NCI-H446 (cell line): ENCODE data around the gene EXOC3.

Experiments
- DNase-seq, 2 experiments: peaks; one replicate each; lab custom pipeline; 2025; lab: John Stamatoyannopoulos, UW

EXOC3 gene

DNA sequence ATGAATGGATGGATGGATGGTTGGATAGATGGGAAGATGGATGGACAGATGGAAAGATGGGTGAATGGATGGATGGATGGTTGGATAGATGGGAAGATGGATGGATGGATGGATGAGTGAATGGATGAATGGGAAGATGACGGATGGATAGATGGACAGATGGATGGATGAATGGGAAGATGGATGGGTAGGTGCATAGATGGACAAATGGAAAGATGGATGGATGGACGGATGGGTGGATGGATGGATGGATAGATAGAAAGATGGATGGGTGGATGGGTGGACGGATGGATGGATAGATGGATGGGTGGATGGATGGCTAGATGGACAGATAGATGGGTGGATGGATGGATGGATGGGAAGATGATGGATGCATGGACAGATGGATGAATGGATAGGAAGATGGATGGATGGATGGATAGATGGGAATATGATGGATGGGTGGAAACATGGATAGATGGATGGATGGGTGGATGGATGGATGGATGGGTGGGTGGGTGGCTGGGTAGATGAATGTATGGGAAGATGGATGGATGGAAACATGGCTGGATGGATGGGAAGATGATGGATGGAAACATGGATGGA is 16.5 kb upstream of the EXOC3 start:
- no peak for DNase-seq

DNA sequence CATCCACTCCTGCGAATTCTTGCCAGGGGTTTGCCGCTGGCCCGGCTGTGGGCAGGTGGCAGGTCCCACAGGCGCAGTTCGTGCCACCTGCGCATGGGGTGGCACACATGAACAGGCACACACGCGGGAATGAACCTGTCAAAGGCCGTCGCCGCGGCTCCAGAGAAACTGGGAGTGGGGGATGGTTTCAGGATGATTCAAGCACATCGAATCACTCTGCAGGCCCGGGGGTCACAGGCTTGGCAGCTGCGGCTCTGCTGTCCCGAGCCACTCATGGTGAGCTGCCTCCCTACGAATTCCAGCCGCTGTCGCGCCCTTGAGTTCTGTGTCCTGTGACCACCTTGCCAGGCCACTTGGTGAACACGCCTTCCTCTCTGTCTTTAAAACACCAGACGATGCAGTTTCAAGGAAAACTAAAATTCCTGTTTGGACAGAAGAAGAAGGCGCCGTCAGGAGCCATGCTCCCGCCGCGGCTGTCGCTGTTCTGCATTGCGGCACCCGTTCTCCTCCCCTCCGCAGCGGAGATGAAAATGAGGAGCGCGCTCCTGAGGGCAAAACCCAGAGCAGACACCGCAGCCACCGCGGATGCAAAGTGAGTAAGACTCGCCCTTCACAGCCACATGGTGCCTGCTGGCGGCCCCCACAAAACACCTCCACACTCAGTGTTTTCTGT is 15.4 kb upstream of the EXOC3 start:
- DNase-seq = no peak

DNA sequence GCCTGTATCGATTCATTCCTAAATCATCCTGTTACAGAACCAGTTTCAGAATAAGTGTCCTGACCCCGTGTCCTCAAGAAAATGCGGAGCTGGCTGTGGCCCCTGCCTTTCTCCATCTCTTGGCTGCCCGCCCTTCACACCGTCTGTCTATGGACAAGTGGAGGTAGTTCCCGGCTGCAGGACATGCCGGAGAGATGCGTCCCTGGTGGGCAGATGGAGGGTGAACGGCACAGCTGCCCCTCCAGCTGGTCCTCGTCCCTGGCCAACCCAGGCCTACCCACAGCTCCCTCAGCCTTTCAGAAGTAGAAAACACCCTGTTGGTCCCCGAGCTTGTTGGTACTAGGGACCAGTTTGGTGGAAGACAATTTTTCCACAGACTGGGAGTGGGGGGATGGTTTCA is 14.8 kb upstream of the EXOC3 start:
- peak in 1 of 2 experiments; percentile 63 for DNase-seq

DNA sequence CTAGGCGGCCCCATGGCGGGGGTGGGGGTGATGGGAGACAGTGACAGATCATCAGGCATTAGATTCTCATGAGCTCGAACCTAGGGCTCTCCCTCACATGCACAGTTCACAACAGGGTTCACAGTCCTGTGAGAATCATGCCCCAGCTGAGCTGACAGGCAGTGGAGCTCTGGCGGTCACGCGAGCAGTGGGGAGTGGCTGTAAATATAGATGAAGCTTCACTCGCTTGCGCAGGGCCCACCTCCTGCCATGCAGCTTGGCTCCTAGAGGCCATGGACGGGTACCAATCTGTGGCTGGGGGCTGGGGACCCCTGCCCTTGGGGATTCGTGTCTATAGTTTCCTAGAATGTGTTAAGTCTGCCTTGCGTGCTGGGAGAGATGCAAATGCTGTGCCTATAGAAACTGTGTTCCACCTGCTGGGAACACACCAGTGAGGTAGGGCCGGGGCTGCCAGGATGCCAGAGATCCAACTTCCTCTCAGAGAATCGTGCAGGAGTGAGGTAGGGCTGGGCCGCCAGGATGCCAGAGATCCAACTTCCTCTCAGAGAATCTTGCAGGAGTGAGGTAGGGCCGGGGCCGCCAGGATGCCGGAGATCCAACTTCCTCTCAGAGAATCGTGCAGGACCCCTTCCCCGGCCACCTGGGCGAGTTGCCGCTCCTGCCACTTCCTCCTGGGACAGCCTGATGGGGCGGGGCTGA is 14.1 kb upstream of the EXOC3 start:
- no peak for DNase-seq

DNA sequence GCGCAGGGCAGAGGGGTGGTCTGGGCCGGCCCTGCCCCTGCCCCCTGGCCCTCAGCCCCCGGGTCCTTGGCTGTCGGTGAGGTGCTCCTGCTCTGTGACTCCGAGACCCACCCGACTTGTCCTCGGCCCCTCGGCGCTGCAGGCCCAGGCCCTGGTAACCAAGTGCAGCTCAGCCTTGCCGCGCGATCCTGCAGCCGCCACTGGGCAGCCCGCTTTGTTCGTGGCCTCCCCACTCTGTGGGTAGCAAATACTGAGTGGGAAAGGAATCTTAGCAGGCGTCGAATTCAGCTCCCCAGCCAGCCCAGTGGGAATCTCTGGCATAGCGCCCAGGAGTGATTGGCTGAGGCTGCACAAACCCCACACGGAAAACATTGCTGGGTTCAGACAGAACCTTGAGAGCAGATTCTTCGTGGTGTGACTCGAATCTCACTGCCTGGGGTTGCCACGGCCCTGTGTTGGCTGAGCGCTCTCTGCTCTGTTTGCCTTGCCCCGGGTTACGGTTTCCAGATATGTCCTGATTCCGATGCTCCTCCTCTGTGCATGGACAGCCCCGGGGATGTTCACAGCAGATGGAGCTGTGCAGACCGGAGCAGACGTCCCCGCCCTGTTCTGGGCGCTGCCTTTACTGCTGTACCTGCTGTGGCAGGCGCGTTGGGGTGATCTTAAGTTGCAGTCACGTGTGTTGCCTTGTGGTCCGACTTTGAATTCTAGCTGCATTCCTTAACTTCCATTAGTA is 13.4 kb upstream of the EXOC3 start:
- peak in 1 of 2 experiments; percentile 57 for DNase-seq

DNA sequence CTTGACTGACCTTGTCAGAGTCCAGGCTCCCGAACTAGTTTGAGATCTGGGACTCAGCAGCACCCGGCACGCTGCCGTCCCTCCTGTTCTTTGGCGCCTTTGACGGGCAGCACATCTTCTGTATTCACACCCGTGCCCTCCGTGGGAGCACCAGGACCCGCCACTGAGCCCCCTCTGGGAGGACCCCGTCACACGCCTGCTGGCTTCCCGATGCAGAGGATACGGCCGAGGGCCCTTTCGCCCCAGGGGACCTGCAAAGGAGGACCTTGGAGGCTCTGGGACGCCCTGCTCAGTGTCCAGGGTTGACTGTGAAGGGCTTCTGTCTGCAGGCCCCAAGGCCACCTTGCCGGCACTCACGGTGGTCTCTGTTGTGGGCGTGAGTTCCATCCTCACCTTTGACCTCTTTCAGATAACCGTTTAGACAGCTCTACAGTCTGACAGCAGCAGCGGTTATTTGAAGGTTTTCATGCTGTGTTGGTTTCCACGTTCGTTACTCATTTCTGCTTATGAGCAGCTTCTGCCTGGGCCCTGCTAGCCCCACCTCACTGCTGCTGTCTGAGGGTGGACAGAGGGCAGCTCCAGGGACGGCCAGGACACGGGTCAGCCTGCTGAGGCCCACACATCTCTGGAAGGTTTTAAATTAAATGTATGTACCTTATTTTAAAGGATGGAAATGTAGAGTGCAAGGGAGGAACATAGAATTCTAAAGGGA is 12.6 kb upstream of the EXOC3 start:
- DNase-seq = no peak

DNA sequence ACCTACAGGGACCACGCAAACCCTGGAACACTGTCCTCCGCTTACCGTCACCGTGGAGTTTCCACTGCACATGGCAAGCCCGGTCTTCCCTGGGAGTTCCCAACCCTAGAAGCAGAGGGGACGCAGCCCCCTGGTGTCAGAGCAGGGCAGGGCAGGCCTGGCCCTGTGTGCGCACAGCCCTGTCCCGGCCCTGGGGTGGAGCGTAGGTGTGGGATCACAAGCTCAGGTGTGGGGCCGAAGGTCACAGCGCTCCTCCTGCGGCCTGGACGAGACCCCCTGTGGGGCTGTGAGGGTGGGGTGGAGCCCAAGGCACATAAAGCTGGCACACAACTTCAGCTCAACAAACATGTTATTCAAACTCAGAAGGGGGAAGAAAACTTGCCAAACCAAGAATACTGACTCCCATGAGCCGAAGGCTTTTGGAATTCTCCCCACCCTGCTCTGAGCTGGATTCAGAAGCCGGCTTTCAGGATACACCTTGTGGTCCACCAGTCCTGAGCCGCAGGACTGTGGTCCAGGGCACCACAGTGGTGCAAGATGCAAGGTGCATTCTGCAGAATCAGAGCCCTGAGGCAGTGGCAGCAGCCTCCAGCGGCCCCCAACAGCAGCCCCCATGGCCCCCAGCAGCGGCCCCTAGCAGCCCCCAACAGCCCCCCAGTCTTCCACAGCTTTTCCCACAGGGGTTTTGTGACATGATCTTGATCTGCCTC is 11.8 kb upstream of the EXOC3 start:
- peak; percentile 18 to 71 for DNase-seq

DNA sequence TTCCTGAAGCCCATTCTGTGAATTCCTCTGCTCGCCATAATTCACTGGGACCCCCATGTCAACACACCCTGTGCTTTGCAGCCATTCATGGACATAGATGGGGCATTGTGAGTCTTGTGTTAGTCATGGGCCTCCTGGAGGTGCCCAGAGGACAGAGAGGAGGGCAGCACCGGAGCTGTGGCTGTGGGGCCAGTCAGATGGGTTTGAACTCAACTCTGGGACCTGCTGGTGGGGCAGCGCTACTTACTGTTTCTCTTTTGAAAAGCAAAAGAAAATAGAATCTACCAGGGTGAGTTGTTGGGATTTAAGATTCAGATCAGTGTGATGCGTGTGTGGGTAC is 11.3 kb upstream of the EXOC3 start:
- no peak for DNase-seq

DNA sequence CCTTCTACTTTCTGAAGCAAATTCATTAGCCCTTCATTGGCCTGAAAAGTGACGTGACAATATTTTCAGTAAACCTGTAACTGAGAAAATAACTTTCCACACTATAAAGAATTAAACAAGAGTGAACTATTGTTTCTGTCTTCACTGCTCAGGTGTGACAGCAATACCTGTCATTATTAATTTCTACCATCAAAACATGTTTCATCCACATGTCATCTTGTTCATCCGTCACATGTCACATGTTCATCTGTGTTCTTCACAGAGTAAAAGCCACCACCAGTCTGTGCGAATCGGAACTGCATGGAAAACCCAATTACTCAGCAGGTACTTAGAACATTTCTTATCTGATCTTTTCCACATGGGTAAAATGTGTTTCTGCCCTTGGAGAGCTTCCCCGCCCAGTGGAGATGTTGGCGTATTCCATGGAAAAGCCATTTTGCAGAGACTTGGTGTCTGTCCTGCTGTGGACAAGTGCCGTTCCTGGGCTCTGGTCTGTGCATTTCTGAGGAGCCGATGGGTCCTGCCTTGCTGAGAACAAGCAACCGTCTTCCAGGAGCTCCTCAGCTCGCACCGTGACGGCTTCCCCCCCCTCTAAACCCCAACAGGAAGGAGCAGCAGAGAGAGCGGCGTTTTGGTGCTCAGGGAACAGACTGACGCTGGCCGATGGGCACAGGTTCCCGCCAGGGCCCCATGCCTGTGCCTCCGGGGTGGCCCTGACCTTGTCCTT is 10.6 kb upstream of the EXOC3 start:
- no peak for DNase-seq

DNA sequence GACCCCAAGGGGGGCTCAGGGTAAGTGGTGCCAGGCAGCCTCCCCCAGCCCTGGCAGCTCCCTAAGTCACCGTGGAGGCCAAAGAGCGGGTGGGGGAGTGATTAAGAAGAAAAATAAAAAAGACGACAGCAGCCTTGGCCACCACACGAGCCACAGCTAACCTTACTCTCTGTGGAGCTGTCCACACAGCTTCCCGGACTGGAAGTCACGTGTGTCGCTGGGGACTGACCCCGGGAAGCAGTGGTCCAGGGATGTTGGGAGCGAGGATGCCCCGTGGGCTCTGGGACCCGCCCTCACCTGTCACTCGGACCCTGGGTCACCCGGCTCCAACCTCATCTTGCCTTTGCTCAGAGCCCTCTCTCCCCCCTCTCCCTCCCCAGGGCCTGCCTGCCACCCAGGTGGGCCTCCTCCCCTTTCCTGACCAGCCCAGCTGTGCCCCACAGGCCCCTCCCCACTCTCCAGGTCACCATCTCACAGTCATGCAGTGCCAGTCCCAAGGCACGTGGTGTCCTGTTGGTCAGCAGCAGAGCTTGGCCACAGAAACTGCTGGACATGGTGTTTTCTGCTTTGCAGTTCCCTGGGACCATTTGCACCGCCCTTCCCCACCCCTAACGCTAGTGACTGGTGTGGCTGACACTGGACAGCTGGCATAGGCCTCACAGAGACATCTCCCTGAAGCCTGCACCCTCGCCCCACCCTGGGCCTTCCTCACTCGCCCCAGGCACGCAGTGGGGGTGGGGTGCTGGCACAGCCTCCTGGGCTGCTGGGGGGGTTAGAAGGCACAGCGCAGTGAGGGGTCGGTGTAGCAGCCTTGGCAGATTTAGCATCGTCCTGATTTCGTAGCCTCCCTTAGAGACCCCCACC is 9.8 kb upstream of the EXOC3 start:
- no peak for DNase-seq

DNA sequence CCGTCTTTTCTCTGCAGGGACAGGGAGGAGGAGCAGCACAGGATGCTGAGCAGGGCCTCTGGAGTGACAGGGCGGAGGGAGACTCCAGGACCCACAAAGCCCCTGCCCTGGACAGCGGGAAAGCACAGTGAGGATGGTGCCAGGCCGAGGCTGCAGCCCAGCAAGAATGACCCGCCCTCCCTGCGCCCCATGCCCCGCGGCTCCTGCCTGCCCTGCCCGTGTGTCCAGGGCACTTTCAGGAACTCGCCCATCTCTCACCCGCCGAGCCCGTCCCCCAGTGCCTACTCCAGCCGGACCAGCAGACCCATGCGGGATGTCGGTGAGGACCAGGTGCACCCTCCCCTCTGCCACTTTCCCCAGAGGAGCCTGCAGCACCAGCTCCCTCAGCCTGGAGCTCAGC is 9.1 kb upstream of the EXOC3 start:
- DNase-seq = no peak

DNA sequence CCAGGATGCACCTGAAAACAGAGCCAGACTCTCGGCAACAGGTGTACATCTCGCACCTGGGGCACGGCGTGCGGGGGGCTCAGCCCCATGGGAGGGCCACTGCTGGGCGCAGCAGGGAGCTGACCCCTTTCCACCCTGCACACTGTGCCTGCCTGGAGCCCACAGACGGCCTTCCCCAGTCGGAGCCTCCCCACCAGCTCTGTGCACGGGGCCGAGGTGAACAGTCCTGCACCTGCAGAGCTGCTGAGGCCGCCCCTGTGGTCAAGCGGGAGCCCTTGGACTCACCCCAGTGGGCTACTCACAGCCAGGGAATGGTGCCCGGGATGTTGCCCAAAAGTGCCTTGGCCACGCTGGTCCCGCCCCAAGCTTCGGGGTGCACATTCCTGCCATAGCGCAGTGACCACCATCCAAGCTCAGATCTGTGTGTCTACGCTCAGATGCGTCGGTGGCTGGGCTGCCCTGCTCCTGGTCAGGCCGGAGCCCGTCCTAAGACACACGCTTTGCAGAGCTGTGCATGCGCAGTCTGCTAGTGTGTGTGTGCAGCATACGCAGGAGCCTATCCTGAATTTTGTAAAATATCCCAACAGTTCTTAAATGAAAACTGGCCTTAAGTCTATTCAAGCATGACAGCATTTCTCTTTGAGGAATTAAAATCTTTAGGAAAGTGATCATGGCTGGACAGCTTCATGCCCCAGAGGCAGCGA is 8.4 kb upstream of the EXOC3 start:
- no peak for DNase-seq

DNA sequence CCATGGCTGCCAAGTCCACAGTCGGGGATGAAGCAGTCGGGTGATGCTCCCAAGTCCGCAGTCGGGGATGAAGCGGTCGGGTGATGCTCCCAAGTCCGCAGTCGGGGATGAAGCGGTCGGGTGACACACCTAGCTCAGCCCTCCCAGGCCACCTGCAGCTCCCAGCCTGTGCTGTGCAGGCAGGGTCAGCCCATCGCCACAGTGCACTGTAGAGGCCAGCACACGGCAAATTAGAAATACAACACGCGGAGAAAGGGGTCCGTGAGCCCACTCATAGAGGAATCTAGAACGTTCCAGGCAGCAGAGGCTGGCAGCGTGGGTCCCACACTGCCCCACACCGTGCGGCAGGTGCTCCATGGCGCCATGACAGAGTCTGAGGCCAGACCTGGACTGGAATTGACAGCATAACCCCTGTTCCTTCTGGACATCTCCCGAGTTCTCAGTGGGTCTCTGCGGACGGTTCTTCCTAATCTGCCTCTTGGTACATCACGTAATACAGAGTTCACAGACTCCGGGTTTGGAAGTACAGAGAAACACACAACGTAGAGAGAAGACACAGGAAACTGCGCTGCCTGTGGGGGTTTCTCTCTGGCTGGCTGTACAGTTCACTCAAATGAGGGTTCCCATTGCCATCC is 7.7 kb upstream of the EXOC3 start:
- no peak for DNase-seq

DNA sequence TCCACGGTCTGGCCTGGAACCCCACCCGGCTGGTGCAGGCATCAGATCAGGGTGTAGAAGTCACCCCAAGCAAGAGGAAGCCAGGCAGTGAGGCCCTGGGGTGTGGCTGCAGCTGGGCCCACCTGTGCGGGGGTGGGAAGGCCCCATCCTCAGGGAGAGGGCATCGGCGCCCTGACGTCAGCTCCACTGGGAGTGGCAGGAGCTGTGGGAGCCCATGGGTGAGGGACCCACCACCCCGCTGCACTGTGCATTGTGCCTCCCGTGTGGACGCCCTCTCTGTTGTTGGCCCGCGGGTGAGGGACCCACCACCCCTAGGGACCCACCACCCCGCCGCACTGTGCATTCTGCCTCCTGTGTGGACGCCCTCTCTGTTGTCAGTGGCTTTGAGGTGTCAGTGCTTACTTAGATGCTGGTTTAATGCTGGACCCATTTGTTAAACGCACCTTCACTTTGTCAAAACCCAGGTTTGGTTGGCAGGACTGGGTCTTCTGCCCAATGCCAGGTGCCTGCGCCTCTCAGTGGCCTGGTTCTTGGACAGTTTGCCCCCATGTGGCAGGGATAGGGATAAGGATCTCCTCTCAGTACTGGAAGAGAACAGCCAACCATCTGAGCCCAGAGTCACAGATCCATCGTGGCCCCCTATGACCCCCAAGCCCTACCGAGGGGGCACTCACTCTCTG is 6.9 kb upstream of the EXOC3 start:
- DNase-seq = peak in 1 of 2 experiments; percentile 44

DNA sequence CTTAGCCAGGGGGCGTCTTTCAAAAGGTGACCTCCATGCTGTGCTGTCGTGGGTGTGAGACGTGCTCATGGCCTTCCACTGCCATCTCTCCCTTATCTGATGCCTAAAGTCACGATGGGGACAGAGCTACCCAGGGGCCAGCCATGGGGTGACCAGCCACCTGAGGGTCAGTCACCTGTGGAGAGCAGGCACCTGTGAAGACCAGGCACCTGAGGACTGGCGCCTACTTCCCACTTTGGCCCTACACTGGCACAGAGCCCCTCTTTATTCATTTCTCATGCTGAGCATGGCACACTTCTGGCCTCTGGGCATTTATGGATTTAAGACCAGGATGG is 6.4 kb upstream of the EXOC3 start:
- no peak for DNase-seq

DNA sequence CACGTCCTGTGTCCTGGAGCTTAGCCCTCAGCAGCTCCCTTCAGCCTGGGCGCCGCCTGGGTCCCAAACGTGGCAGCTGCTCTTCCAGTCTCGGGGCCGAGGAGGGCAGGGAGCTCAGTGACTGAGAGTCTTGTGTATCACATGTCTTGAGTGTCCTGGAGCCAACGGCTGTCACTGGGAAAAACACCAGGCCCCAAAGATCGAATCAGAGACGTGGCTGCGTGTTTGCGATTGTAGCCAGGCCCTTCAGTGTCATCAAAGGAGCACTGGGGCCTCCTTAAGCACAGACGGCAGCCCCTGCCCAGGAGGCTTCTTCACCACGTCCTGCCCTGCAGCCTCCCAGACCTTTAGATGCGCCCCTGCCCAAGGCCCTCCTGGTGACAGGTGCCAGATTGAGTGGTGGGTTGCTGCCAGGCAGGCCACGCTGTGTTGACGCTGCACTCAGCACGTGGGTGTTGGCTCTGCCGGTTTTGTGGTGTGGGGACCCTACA is 5.7 kb upstream of the EXOC3 start:
- no peak for DNase-seq

DNA sequence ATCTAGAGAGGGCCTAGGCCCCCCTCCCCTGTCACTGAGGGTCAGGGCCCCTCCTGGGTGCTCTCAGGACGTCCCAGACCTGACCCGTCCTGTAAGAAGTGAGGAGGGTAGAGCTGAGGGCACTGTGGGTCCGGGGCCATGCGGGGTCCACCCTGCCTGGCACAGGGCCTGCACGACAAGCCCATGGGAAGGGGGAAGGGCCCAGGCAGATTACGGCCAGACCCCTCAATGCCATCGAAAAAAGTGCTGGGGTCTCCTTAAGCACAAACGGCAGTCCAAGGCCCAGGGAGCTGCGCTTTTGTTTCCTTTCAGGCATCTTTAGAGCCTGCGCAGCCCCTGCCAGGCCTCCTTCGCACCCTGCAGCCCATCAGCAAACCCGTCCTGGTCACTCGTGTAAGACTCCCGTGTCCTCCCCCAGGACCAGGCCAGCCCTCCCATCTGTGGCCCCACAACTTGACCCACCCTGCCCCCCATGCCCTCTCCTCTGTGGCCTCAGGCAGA is 4.4 kb upstream of the EXOC3 start:
- DNase-seq = no peak

DNA sequence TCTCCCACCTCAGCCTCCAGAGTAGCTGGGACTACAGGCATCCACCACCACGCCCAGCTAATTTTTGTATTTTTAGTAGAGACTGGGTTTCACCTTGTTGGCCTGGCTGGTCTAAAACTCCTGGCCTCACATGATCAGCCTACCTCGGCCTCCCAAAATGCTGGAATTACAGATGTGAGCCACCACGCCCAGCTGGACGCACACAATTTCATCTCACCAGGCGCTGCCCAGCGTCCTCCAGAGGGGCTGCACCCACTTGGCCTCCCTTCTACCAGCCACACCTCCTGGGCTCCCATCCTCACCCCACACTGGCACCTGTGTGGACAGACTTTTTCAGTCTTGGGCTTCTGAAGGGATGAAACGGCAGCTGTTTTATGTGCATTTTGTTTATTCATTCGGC is 3.8 kb upstream of the EXOC3 start:
- DNase-seq = no peak
